Measurements from ENCODE around the gene SLC6A19.

- TF ChIP-seq POLR2AphosphoS5 (IDR thresholded peaks at IDR 0.05; ENCODE audit: insufficient read depth in 1 of 2, low read depth in 1 of 2), result no peak
- TF ChIP-seq CTCF (IDR thresholded peaks at IDR 0.05), result no peak
These were observed 66.7 kb downstream of the SLC6A19 start for GRCh38 chr5:1268056-1268455.
